Measurements from ENCODE around the gene LRIT3.

- TF ChIP-seq CTCF (conservative IDR thresholded peaks at IDR 0.05; ENCODE audit: low read length) (no peak), EZH2phosphoT487 (IDR thresholded peaks at IDR 0.05; ENCODE audit: borderline replicate concordance, low read depth, low read length) (no peak)
Observed at GRCh38 chr4:109850601-109851000, 2.7 kb downstream of the LRIT3 start.

Measured in OCI-LY7 (cell line).